HG03558 (cell line): ENCODE results near the gene CD27.
"Not testable (repeated sequence)": the region's sequence is repeated elsewhere in the genome, so short reads cannot be mapped to it uniquely, and the experiment has no call there.

Experiments
- ATAC-seq: cut with Tn5 transposase; IDR thresholded peaks from one replicate; pipeline ENCODE4 v1.9.1; 2021; ENCODE audit warnings: moderate number of reproducible peaks; ENCODE audit not compliant: unreplicated experiment; ENCODE audit errors: extremely low read depth

CD27 gene

GRCh38 chr12:6460751-6461371 lies 16.1 kb downstream of the CD27 start:
- ATAC-seq = no peak

GRCh38 chr12:6461401-6462233 lies 16.9 kb downstream of the CD27 start:
- ATAC-seq = no peak

DNA sequence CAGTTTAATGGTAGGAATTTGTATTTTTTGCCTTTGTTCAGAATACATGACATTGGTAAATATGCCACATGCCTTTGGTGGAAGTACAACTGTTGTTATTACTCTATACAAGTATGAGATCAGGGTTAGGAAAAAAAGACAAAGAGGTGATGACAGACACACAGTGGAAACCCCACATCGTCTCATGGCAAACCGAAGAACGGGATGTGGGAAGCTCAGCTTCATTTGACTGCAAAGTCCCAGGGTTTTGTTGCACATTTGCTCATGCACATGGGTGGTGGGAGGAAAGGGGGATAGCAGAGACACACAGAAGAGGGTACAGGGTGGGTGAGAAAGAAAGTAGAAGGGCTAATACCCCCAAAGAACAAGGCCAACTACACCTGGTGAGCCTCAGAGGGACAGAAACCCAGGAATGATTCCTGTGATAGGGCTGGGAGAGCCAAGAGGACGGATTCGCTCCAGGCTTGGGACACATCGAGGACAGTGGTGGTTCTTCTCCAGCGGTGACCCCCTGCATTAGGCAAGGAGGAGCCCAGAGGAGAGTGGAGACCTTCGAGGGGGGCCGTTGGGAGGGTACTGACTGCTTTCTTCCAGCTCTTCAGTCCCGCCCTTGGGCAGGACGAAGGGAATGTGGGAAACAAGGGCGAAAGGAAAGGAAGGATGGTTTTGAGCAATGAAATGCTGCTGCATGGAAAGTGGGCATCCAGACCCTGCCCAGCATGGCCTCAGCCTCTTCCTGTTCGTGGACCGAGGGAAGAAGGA lies 17.7 kb downstream of the CD27 start:
- ATAC-seq = no peak

GRCh38 chr12:6463216-6463615 lies 18.5 kb downstream of the CD27 start:
- ATAC-seq = no peak

DNA sequence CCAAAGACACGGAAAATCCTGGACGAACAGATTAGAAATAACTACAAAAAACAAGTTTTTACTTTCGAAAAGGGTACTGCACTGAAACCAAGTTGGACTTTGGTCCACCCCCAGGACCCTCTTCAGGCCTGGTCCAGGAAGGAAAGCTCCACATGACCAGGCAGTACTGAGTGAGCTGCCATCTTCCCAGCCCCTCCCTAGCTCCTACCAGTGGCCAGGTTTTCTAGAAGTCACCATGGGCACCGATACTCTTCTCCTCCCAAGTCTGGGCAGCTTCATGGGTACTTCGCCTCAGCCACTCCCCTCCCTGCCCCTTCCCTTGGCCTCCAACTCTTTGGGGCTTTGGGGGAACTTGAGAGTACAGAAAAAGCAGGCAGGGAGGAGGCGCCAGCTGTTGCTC lies 19.1 kb downstream of the CD27 start:
- ATAC-seq = no peak

DNA sequence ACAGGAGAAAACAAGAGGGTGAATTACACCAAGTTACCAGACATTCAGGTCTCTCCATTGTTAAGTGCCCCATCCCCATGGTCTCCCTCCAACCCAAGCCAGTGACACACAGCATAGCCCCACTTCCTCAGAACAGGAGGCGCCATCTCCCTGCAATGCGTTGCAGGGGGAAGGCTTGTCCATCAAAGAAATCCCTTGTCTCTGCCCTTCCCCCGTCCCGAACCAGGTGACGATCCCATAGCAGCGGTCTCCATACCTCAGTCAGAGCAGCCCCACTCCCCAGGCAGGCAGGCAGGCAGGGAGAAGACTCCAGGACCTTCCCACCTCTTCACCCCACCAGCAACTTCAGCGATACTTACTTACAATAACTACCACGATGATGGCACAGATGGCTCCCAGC lies 19.8 kb downstream of the CD27 start:
- ATAC-seq = no peak

DNA sequence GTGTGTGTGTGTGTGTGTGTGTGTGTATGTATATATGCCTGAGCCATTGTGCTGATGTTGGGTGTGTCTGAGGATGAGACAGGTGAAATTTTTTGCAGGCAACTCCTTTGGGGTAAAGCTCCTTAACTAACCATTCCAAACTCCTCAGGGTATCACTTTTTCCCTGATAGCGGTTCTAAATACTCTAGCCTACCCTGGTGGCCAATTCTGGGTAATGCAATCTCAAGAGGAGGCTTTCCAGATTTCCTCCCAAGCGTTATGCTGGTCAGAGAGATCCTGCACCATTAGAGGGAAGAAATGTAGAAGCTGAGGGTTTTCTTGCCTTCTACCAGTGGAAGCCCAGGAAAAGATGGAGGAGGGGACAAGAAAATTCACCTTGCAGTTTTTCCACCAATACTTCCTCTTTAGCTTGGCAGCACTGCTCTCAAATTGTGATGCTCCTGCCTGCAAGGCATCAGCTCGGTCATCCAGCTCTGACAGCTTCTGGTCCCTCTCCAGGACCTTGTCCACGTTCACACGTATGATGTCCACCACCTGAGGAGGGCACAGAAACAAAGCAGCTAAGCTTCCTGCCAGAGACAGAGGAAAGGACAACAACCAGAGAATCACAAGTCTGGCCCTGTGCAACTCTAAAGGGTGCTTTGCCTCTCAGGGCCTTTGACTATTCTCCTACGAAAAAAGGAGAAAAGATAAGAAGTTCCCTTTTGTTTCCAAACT lies 20.9 kb downstream of the CD27 start:
- ATAC-seq = no peak

GRCh38 chr12:6466184-6466573 lies 21.4 kb downstream of the CD27 start:
- ATAC-seq = no peak

DNA sequence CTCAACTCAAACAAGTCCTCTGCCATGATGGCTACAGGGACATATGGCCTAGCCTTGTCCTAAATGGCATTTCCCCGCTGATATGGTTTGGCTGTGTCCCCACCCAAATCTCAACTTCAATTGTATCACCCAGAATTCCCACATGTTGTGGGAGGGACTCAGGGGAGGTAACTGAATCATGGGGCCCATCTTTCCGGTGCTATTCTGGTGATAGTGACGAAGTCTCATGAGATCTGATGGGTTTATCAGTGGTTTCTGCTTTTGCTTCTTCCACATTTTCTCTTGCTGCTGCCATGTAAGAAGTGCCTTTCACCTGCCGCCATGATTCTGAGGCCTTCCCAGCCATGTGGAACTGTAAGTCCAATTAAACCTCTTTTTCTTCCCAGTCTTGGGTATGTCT lies 22.0 kb downstream of the CD27 start:
- ATAC-seq = not testable (repeated sequence)

GRCh38 chr12:6467571-6468282 lies 23.0 kb downstream of the CD27 start:
- not testable (repeated sequence) for ATAC-seq

DNA sequence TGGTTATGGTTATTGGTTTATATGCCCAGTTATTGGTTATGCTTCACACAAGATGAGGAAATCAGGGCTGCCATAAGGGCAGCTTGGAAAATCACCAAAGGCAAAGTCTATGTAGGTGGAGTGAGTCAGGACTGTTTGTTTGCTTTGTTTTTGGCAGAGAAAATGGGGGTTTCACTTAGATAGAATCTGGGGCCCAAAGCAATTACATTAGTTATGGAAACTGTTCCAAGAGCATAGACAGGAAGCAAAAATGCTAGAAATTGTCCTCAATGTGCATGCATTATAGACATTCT lies 23.5 kb downstream of the CD27 start:
- ATAC-seq = no peak

GRCh38 chr12:6469092-6469491 lies 24.3 kb downstream of the CD27 start:
- no peak for ATAC-seq

- no peak for ATAC-seq
Measured at GRCh38 chr12:6469609-6470374, 25.0 kb downstream of the CD27 start.

- ATAC-seq = peak; percentile 57
Measured at GRCh38 chr12:6470375-6471163, 25.8 kb downstream of the CD27 start, which contains the start of gene VAMP1. VAMP1 (minus strand) TSS chr12:6470677; CDS start chr12:6470531, 146 bp downstream.

GRCh38 chr12:6471989-6472360 lies 27.2 kb downstream of the CD27 start:
- no peak for ATAC-seq

DNA sequence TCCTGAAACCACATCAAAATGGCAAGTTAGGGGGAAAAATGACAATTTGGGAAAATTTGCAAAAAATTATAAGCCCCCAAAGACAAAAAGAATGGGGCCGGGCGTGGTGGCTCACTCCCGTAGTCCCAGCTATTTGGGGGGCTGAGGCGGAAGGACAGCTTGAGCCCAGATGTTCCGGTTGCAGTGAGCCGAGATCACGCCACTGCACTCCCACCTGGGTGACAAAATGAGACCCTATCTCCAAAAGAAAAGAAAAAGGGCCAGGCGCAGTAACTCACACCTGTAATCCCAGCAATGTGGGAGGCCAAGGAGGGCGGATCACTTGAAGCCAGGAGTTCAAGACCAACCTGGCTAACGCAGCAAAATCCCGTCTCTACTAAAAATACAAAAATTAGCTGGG lies 27.7 kb downstream of the CD27 start:
- ATAC-seq = no peak

DNA sequence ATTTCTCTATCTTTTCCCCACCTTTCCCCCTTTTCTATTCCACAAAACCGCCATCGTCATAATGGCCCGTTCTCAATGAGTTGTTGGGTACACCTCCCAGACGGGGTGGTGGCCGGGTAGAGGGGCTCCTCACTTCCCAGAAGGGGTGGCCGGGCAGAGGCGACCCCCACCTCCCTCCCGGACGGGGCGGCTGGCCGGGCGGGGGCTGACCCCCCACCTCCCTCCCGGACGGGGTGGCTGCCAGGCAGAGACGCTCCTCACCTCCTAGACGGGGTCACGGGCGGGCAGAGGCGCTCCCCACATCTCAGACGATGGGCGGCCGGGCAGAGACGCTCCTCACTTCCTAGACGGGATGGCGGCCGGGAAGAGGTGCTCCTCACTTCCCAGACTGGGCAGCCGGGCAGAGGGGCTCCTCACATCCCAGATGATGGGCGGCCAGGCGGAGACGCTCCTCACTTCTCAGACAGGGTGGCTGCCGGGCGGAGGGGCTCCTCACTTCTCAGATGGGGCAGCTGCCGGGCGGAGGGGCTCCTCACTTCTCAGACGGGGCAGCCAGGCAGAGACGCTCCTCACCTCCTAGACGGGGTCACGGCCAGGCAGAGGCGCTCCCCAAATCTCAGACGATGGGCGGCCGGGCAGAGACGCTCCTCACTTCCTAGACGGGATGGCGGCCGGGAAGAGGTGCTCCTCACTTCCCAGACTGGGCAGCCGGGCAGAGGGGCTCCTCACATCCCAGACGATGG lies 30.6 kb downstream of the CD27 start:
- ATAC-seq = not testable (repeated sequence)

- ATAC-seq = no peak
Measured at GRCh38 chr12:6476489-6476888, 31.7 kb downstream of the CD27 start.
